AG08395 (cell line): ENCODE results near the gene ZDHHC1.
A peak's percentile ranks its signal among the peaks of the same experiment; 100 is the strongest.
"Not testable (repeated sequence)": the region's sequence is repeated elsewhere in the genome, so short reads cannot be mapped to it uniquely, and the experiment has no call there.

Source experiments
- DNase-seq: peaks from one replicate; pipeline ENCODE4 v3.0.0; 2012; ENCODE audit warnings: mixed read lengths, low spot score

ZDHHC1 gene

DNA sequence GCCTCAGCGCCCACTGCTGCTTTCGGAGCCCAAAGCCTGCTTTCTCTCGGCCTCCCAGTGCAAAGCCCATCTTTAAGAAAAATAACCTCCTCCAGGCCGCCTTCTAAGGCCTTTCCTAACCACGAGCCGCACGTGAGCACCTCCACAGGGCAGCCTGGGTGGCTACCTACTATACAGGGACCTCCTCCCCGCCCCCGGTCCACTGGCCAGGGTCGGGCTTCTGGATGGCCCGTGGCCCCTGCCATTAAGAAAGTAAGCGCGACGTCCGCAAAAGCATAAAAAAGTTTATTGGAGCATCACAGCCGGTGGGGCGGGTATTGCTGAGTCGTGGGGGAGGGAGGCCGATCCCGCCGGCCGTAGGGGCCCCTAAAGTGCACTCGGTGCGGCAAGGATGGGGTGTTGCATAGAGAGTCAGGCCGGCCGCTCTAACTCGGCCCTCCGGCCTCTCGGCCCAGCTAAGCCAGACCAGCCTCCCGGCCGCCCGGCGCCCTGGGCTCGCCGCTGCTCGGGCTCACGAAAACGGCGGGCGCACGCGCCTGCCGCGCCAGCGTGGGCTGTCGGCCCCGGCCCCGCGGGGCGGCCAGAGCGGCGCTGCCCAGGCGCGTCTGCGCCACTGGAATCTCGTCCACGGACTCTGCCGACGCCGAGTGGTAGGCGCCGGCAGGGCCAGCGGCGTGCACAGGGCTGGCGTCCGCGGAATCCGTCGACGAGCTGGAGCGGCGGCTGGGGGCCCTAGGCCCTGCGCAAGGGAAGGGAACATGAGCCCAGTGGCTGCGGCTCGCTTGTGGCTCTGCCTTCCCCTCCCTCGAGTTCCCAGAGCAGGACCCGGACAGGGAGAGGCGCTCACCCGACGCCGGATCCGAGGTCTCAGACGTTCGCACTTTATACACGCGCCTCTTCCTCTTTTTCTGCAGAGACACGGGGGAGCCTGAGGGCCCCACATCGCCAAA, 21.8 kb downstream of the ZDHHC1 start:
- DNase-seq, result no peak

DNA sequence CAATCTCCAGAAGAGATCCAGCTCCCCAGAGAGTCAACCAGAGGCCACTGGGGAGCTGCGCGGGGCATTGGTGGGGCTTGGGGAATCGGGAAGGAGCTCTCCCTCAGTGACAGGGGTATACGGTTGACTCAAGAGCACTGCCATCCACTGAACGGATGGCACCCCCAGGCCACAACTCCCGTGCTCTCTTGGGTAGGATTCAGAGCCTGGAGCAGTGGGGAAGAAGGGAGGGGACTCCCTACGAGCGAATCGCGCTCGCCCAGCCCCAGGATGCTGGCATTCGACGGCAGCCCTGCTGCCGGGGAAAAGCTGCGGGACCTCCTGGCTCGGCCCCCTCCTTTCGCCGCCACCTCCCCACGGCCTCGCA, 22.5 kb downstream of the ZDHHC1 start:
- DNase-seq, result no peak

DNA sequence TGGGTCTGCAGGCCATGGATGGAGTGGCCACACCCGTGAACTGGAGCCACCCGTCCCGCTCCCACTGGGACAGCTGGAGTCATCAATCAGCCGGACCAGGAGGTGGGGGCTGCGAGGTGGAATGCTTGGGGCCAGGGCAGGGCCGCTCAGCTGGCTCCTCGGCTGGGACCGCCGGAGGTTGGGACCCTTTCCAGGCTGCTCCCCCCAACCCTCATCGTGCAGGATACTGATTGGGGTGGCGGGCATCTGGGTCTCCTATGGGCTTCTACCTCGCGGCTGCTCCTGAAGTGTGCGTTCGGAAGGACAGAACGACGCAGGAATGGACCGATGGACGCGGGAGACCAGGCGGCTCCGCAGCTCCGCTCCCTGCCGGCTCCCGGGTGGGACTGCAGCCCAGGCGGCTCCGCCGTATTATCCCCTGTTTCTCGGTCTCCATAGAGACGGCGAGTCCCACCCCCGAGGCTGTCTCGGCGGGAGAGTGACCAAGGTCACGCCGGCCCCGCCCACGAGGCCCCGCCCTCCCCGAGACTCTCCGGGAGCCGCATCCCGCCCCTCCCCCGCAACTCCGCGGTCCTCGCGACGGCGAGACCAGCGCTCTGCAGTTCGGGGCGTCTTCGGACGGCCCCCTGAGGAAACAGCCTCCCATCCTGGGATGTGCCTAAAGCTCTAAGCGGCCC, 23.0 kb downstream of the ZDHHC1 start, which contains the start of gene TPPP3:
Gene TPPP3 (minus strand): TSS at position 388 of the 677 bp plus-strand sequence. CDS start 2,387 bp downstream, outside the sequence.
- peak; percentile 91 for DNase-seq

DNA sequence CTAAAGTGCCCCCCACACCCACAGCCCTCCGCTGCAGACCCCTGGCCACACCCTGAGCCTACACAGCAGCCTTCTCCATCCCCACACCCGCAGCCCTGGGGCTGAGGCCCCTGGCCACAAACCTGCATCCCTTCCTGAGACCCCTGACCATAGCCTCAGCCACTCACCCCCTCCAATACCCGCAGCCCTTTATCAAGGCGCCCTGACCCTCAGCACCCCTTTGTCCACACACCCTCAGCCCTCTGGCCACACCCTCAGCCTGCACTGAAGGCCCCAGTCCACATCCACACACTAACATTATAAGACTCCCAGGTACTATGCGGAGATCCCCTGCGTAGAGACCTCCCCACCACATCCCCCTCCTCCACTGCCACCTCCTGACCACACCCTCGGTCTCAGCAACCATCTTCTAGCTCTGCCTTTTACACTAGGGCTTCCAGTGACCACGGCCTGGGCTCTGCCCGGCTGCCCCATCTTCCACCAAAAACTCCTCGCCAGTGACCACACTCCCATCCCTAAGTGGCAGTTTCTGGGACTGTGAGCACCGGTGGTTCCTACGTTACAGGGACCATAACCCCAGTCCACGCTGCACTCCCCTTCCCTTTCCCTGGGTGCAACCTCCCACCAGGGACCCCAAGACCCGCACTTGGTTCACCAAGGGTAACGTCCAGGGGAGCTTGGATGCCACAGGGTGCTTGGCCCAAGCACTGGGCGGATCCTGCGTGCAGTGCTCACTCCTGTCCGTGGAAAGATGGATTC, 23.8 kb downstream of the ZDHHC1 start:
- DNase-seq, result no peak

DNA sequence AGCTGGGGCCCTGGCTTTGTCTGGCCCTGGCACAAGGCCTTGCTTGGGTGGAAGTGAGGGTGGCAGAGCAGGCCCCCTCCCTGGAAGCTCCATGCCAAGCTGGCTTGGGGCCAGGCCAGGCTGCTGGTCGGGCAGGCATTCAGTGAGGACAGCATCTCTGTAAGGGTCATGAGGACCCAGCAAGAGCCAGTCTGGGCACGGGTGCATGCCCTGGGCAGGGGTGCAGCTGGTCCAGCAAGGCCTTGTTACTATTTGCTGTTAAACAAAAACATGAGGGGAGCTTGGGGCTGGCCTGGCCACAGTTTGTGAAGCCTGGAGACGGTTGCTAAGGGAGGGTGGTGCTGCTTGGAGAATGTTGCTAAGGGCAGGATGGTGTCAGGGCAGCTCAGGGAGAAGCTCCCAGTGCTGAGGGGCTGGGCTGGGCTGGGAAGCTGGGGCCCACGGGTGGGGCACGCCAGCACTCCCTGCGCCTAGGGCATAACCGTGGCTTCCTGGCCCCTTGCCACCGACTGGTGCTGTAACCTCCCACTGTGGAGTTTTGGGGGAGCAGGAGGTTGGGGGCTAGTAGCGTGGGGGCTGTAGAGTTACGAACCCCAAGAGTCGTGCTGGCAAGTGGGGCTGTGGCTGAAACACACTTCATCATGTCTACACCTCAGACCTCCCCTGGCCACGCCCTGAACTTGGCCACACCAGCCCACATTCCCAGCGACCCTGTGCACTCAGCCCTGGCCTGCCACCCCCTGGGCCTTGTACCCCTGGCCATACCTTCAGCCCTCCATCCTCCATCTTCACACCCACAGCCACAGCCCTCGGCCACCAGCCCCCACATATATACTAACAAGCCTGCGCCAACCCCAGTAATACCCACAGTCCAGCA, 24.6 kb downstream of the ZDHHC1 start:
- no peak for DNase-seq

DNA sequence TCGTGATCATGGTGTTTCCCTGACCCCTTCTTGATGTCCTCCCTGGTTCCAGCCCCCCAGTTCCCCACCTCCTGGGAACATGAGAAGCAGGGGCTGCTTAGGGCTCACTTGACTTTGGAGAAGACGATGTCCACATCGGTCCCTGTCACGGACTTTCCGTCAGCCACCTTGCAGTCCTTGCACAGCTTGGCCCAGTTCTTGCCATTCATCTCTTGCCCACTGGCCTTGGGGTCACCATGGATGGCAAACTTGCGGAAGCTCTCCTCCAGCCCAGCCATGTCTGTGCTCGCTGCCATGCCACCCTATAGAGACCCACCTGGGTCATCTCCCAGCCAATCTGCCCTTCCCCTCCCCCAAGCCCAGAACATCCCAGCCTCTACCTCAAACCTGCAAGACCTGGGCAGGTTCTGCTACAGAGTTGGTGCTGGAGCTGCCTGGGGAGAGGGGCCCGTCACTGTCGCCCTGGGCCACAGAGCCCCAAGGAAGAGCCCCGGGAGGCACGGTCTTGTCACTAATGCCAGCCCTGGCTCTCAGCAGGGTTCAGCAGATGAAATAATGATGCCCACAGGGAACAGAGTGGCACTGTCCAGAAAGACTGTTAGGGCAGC, 25.4 kb downstream of the ZDHHC1 start:
- no peak for DNase-seq

DNA sequence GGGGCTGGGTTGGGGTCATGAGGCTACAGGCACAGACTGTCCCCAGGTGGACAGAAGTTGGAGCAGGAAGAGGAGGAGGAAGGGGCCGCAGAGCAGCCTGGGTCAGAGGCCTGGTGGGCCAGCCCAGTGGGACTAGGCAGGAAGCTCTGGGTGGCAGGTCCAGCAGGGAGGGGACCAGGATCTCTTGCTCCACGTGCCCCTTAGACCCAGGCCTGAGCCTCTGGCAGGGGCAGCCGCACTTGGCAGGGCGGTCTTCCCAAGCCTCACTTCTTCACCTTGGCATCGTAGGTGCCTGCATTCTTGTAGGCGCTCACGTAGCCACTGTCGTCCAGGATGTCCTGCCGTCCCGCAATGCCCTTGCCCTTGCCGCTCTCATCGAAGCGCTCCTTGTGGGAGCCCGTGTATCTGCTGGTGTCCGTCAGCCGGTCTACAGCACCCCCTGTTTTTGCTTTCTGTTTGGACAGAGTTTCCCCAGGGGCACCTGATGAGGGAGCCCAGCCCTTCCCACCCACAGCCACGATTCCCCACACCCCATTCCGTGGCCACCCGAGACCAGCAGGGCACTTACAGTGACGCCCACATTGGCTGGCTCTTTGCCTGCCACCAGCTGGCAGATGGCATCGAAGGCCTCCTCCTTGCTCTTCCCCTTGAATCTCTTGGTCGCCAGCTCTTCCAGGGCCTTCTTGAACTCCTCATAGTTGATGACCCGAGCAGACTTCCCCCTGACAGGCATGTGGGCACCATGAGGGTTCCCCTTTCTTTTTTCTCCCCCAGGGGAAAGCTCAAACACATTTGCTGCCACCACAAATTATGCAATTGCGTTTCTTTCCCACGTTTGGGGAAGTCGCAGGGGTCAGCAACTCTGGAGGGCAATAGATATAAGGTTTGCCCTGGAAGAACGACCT, 26.1 kb downstream of the ZDHHC1 start:
- DNase-seq, result no peak

DNA sequence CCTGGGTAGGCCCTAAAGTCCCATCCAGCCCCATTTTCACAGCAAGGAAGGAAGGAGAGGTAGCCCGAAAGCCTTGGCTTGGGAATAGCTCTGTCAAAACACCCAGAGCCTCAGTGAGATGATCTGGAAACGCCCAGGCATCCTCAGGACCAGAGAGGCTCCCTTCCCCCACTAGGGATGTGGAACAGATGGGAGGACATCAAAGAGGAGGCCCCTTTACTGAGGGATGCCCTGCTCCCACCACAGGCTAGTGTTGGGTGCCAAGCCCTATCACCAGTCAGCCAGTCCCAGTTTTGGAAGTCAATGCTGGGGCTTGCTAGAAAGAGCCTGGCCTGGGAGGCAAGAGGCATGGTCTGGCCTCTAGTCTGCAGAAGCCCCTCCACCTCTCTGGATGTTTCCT, 27.7 kb downstream of the ZDHHC1 start:
- DNase-seq, result no peak

DNA sequence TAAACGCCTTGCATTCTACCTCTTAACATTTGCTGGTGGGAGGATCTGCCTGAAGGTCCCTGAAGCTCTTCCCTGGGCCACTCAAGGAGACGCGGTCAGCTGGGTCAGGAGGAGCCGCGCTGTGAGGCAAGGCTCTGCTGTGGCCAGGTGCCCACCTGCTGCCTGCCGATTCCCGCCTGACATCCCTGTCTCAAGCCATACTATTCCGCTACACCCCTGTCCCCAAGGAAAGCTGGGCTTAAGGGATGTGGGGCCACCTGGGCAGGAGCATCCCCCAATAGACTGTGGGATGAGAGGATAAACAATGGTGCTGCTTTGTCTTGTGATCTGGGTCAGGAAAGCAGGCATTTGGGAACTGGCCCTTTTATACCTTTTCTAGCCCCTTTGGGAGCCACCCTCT, 28.1 kb downstream of the ZDHHC1 start:
- DNase-seq, result no peak

DNA sequence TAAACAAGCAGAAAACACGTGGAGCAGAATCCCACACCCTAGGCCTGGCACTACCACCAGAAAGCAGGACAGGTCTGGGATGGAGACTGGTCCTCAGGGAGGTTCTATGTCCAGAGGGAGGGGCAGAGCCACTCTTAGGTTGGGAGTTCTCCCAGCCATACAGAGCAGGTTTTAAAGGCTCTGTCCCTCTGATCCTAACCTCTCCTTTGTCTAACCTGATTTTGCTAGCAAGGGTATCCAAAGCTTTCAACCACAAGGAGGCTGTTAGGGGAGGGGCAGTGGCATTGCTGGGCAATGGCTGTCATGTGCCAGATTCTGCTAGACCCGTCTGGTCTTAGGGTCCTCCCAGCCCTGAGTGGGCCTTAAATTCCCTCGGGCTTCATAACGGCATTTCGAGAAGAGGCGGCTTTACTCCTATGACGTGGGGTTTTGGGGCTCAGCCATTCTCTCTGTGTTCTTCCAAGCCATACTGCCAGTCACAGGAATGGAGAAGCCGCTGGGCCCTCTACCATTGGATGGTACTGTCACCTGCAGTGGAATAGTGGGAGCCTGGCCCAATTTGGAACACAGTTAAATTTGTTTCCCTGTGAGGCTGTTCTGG, 28.7 kb downstream of the ZDHHC1 start:
- no peak for DNase-seq

DNA sequence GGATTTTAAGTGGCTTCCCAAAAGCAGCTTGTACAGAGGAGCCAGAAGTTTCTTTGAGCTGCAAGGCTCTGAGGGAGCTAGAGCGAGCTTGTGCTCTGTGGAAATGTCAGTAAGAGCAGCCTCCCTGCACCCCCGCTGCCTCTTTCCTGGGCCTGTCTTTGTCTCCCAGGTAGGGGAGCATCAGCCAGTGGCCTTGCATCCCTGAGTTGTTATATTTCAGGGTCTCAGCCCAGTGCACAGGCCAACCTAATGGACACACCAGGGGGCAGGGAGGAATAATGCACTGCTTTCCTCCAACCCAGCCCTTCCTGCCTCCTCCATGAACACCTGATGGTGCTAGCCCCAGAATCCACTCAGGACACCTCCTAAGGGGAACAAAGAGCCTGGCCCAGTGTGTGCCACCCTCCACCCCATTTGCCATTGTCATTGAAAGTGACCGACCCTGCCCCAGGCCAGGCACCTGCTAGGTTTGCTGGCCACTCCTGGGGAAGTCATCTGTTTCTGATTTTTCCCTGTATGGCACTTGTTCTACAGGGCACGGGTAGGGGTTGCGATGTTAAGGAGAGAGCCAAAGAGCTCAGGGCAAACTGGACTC, 29.3 kb downstream of the ZDHHC1 start:
- DNase-seq, result no peak

DNA sequence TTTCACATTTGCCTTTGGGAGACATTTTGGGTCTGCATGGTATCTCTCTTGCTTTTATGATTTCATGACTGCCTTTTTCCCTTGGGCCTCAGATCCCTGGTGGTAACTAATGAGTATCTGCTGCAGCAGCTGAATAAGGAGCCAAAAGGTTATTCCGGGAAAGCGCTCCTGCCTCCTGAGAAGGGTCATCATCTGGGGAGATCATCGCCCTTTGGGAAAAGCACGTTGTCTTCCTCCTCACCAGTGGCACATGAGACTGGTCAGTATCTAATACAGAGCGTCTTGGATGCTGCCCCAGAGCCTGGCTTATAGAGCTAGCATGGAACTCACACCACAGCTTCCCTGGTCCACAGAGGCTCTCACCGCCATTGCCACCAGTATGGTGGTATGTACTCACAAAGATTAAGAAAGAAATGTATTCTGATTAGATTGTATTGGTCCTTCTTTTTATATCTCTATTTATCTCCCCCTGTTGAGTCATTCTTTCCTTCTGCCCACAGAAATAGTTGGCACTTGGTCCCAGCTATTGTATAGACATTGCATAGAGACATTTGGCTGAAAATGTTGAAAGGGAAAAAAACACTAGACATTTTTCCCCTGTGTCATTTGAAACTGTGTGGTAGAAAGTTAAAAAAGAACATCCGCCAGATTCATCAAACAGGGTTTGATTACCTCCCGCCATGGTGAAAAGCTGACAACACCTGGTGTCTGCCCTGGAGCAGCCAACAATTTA, 31.3 kb downstream of the ZDHHC1 start:
- no peak for DNase-seq

DNA sequence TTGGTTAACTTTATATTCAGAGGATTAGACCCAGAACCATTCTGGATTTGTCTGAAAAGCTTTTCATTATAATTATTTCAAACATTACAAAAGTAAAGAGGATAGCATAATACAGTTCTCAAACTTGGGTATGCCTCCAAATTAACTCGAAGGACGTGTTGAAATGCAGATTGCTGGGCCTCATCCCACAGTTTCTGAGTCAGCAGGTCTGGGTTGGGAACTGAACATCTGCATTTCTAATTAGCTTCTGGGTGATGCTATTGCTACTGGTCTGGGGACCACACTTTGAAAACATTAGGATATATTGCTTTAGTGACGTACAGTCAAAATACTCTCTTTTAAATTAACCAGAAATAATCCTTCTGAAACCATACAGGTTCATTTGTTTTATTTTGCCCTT, 33.0 kb downstream of the ZDHHC1 start:
- no peak for DNase-seq

DNA sequence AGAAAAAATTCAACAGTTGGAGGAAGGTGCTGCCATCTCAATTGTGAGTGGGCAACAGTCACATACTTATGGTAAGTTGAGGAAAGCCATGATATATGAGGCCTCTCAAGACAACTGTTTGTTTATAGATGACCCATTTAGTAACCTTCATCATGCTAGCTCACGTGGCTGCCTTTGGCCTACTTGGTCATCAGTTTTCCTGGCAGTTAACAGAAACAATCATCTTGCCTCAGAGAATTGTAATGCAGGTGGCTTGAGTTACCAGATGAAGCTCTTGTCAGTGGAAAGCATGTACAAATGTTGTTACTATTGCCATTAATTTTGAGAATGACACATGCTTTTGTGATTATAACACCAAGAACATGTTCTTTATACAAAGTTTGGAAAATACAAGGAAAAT, 37.6 kb downstream of the ZDHHC1 start:
- DNase-seq, result no peak

DNA sequence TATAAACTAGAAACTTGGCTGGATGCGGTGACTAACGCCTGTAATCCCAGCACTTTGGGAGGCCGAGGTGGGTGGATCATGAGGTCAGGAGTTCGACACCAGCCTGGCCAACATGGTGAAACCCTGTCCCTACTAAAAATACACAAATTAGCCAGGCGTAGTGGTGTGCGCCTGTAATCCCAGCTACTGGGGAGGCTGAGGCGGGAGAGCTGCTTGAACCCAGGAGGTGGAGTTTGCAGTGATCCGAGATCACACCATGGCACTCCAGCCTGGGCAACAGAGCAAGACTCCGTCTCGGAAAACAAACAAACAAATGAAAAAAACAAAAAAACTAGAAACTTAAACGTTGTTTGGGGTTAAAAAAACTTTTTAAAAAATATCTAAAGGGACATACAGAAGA, 40.3 kb downstream of the ZDHHC1 start:
- DNase-seq, result not testable (repeated sequence)

DNA sequence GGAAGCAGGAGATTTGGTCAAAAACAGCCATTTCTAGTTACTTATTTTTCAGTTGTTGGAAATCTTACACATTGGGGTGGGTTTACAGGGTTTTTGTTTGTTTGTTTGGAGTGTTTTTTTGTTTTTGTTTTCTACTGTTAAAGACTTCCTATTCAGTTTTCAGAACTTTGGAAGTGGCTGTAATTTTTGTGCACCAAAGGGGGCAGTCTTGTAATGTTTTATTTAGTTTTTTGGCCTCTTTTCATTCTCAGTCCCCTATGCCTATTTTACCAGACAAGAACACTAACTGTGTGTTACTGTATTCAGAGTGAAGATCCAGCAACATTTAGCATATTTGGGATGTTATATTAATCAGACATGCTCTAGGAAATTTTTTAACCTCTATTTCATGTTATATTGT, 43.6 kb downstream of the ZDHHC1 start:
- peak; percentile 51 for DNase-seq

DNA sequence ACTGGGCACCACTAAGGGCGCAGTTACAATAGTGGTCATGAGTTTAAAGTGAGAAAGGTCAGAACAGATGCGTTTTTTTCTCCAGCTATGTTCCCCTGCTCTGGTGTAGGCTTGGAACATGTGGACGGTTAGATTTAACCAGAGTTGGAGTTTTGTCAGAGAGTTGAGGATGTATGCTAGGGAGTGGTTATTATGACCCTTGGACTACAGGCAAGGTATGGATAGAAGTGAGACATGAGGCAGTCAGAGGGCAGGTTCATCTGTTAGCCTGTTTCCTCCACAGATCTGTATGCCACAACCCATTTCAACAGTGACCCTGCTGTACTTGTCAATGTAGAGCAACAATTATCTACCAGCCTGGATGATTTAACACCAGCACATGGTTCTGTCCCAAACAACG, 45.6 kb downstream of the ZDHHC1 start:
- DNase-seq, result no peak

DNA sequence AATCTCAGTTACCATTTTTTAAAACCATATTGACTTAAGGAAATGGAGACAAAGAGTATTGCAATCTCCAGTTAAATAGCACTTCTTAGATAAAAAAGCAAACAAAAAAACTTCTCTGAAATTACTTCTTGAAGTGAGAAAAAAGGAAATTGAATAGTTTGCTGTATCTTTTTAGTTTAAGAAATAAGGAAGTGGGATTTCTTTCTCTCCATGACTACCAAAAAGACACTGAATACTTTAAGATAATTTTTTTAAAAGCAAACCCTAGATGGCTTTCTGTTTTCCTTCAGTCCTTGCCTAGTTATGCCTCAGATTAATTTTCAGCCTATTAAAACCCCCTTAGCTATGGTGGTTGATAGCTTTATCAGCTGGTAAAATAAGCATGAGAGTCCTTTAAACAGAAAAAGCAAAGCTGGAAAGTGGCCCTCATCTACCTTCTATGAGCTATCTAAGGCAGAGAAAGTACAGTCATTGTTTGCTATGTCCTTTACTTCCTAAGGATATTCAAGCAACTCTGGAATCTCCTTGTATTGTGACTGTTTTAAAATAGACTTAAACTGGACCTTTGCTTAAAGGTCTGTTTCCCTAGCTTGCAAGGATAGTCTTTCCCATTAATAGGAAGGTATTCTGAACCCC, 51.6 kb downstream of the ZDHHC1 start:
- no peak for DNase-seq
